HG03520 (cell line): Measurements from ENCODE around the gene PPP1R9A.

ENCODE experiments used
- ATAC-seq: cut with Tn5 transposase; IDR thresholded peaks from one replicate; pipeline ENCODE4 v1.9.1; 2021; ENCODE audit warnings: mild to moderate bottlenecking, moderate library complexity; ENCODE audit not compliant: unreplicated experiment

Gene PPP1R9A

GRCh38 chr7:95342029-95342428 is 434.6 kb downstream of the PPP1R9A start:
- ATAC-seq = no peak

GRCh38 chr7:95342642-95343307 is 435.4 kb downstream of the PPP1R9A start:
- ATAC-seq = no peak
